ENCODE data around the gene DNAJC8.

The DNAJC8 gene

GRCh38 chr1:28171246-28171645 is 61.6 kb downstream of the DNAJC8 start:
- Histone ChIP-seq H3K4me1 (ENCODE audit: control insufficient read depth in 1 of 2, insufficient read depth in 1 of 2, low read depth in 1 of 2, low read length in 1 of 2) (peaks cover 65 to 83% of the 10 kb centered on the region in 2 experiments), H3K27me3 (no peaks in the 10 kb centered on the region), H3K4me3 (ENCODE audit: low read depth in 1 of 2, low read length in 1 of 2) (peak overlapping the region; percentile 93 to 97), H3K27ac (peak overlapping the region; percentile 98), H3K9me3 (no peaks in the 10 kb centered on the region), H3K36me3 (peaks cover 69% of the 10 kb centered on the region)
- TF ChIP-seq, protein P1, sequence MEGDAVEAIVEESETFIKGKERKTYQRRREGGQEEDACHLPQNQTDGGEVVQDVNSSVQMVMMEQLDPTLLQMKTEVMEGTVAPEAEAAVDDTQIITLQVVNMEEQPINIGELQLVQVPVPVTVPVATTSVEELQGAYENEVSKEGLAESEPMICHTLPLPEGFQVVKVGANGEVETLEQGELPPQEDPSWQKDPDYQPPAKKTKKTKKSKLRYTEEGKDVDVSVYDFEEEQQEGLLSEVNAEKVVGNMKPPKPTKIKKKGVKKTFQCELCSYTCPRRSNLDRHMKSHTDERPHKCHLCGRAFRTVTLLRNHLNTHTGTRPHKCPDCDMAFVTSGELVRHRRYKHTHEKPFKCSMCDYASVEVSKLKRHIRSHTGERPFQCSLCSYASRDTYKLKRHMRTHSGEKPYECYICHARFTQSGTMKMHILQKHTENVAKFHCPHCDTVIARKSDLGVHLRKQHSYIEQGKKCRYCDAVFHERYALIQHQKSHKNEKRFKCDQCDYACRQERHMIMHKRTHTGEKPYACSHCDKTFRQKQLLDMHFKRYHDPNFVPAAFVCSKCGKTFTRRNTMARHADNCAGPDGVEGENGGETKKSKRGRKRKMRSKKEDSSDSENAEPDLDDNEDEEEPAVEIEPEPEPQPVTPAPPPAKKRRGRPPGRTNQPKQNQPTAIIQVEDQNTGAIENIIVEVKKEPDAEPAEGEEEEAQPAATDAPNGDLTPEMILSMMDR (IDR thresholded peaks at IDR 0.05) = no peak

DNA sequence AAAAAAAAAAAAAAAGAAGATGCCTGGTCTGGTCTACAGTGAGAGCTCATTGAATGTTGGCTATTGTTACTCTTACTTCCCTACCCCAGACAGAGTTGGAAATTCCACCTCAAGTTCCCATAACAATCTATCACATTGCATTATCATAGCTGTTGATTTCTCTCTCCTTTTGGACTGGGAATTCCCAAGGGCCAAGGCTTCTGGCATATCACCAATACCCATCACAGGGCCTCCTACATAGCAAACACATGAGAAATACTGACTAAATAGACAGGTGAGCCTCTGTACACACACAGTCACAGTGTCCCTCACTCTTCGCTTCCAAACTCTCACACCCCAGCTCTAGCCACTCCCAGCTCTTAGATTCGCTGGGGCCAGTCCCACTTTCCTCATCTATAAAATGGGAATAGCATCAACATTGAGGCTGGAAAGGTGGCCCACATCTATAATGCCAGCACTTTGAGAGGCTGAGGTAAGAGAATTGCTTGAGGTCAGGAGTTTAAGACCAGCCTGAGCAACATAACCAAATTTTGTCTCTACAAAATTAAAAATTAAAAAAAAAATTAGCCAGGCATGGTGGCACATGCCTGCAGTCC is 62.7 kb downstream of the DNAJC8 start:
- peaks cover 72 to 77% of the 10 kb centered on the region in 2 experiments for H3K4me1 ChIP-seq (ENCODE audit: control insufficient read depth in 1 of 2, insufficient read depth in 1 of 2, low read depth in 1 of 2, low read length in 1 of 2)
- H3K27ac ChIP-seq = peak overlapping the region; percentile 98
- peak overlapping the region in 1 of 2 experiments; percentile 24 for H3K4me3 ChIP-seq (ENCODE audit: low read depth in 1 of 2, low read length in 1 of 2)
- TF ChIP-seq, protein P1 (IDR thresholded peaks at IDR 0.05) = no peak
- peaks cover 69% of the 10 kb centered on the region for H3K36me3 ChIP-seq
- no peaks in the 10 kb centered on the region for H3K27me3 ChIP-seq
- no peaks in the 10 kb centered on the region for H3K9me3 ChIP-seq

- peaks cover 77 to 81% of the 10 kb centered on the region in 2 experiments for H3K4me1 ChIP-seq (ENCODE audit: control insufficient read depth in 1 of 2, insufficient read depth in 1 of 2, low read depth in 1 of 2, low read length in 1 of 2)
- H3K4me3 ChIP-seq (ENCODE audit: low read depth in 1 of 2, low read length in 1 of 2) = no peak overlapping the region
- H3K9me3 ChIP-seq = no peaks in the 10 kb centered on the region
- H3K36me3 ChIP-seq = peaks cover 47% of the 10 kb centered on the region
- no peaks in the 10 kb centered on the region for H3K27me3 ChIP-seq
- peak overlapping the region; percentile 34 for H3K27ac ChIP-seq
- TF ChIP-seq, protein P1 (IDR thresholded peaks at IDR 0.05) = no peak
Measured at GRCh38 chr1:28163496-28164161, 69.2 kb downstream of the DNAJC8 start.

GRCh38 chr1:28162151-28162550 is 70.7 kb downstream of the DNAJC8 start:
- Histone ChIP-seq H3K9me3 (no peaks in the 10 kb centered on the region), H3K27ac (peak overlapping the region; percentile 77), H3K4me1 (ENCODE audit: control insufficient read depth in 1 of 2, insufficient read depth in 1 of 2, low read depth in 1 of 2, low read length in 1 of 2) (peaks cover 85 to 92% of the 10 kb centered on the region in 2 experiments), H3K36me3 (peaks cover 39% of the 10 kb centered on the region), H3K4me3 (ENCODE audit: low read depth in 1 of 2, low read length in 1 of 2) (no peak overlapping the region), H3K27me3 (no peaks in the 10 kb centered on the region)
- TF ChIP-seq, protein P1 (IDR thresholded peaks at IDR 0.05) = no peak

GRCh38 chr1:28161751-28162150 is 71.1 kb downstream of the DNAJC8 start:
- Histone ChIP-seq H3K9me3 (no peaks in the 10 kb centered on the region), H3K4me1 (ENCODE audit: control insufficient read depth in 1 of 2, insufficient read depth in 1 of 2, low read depth in 1 of 2, low read length in 1 of 2) (peaks cover 85 to 93% of the 10 kb centered on the region in 2 experiments), H3K4me3 (ENCODE audit: low read depth in 1 of 2, low read length in 1 of 2) (no peak overlapping the region), H3K27me3 (no peaks in the 10 kb centered on the region), H3K36me3 (peaks cover 35% of the 10 kb centered on the region), H3K27ac (peak overlapping the region; percentile 77)
- TF ChIP-seq, protein P1 (IDR thresholded peaks at IDR 0.05) = no peak
